HG03097 (cell line): ENCODE measurements around the gene MAP10.

ENCODE experiments used
- ATAC-seq: cut with Tn5 transposase; IDR thresholded peaks from one replicate; pipeline ENCODE4 v1.9.1; 2021; ENCODE audit not compliant: unreplicated experiment, low FRiP score

The MAP10 gene

DNA sequence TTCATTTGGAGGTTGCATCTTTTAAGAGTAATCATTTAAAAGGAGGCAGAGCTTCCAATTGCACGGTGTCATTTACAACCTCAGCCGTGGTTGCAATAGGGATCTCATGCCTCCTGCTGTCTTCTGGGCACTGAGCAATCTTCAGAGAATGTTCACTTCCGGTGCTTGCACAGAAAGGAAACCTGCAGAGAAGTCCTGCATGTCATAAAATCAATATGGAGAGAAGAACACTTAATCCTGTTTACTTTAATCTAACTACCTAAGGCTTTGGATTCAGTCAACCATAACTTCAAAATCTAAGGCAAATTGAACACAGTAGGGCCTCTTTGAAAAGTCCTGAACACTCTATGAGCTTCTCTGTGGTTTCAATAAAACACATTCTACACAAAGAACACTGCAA, 11.3 kb upstream of the MAP10 start:
- ATAC-seq, result no peak

- no peak for ATAC-seq
Observed at GRCh38 chr1:232795497-232796053, 9.6 kb upstream of the MAP10 start.

DNA sequence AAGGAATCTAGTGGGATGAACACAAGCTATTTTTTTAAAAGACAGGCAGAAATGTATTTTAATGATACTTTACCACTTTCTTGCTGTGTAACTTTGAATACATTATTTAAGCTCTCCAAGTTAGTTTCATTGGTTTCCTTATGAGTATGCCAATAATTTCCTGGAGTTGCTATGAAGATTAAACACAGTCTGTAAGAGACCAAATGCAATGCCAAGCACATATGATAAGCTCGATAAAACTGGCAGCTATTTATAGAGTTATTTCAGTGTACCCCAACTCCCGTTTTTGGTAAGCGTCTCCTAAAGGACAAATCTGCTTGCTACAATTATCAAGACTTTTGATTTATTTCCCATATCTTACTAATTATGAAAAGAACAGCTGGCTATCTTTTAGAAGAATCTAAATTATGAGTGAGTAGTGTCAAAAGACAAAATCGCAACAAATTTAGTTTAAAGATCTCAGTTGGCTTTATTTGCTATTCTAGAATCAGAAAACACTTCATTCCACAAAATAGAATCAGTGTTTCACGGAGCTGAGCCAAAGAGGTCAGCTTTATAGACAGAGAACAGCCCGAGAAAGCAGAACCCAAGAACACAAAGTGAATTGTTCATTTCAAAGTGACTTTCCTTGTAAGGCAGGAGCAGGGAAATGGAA, 7.2 kb upstream of the MAP10 start:
- no peak for ATAC-seq

- ATAC-seq, result no peak
Observed at GRCh38 chr1:232798920-232799319, 6.3 kb upstream of the MAP10 start.

- ATAC-seq, result no peak
Observed at GRCh38 chr1:232806186-232806510, 932 bp downstream of the MAP10 start.

DNA sequence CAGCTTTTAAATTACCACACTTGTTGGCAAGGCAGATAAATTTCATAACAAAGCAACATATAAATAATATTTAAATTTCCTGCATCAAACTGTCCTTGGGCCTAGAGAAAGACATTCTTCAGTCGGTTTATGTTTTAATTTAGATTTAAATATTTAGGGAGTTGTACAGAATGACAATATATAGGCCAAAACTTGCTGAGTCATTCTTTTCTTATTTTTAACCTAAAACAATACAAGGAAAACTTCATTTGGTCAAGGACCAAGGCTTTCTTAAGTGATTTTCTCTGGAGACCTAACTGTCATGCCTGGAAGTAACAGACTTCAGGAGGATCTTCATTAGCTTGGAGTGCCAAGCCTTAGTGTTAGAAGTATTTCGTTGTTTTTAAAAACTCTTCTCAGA, 5.6 kb downstream of the MAP10 start:
- no peak for ATAC-seq

DNA sequence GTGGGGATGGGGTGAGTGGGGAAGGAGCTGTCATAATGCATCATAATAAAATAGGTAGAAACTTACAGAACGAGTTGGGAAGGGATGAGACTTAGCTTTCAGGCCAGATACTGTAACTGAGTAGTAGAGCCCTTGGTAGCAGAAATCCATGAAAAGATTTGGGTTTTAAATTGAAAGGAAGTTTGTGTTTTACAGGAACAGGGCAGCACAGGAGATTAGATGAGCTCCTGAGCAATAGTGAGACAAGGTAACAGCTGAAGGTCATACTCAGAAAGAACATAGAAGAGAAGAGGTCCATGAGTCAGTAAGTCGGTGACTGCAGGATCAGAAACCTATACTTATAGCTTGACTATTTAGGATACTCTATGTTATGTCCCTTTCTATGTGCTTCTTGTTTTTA, 7.3 kb downstream of the MAP10 start:
- no peak for ATAC-seq

- no peak for ATAC-seq
Observed at GRCh38 chr1:232813097-232813496, 7.9 kb downstream of the MAP10 start.

- no peak for ATAC-seq
Observed at GRCh38 chr1:232813760-232814159, 8.5 kb downstream of the MAP10 start.

DNA sequence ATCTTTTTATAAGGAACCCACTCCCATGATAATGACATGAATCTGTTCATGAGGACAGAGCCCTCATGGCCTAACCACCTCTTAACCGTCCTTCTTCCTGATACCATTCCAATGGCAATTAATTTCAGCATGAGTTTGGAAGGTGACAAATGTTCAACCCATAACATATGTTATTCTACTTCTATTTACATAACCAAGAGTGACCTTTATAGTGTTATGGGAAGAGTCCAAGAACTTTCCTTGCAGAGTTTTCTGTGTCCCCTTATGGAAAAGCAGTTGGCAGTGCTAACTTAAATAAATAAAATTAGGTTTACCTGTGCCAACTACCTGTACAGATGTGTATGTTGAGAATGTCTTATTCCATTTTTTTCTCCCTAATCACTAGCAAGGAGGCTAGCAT, 11.1 kb downstream of the MAP10 start:
- ATAC-seq, result no peak

DNA sequence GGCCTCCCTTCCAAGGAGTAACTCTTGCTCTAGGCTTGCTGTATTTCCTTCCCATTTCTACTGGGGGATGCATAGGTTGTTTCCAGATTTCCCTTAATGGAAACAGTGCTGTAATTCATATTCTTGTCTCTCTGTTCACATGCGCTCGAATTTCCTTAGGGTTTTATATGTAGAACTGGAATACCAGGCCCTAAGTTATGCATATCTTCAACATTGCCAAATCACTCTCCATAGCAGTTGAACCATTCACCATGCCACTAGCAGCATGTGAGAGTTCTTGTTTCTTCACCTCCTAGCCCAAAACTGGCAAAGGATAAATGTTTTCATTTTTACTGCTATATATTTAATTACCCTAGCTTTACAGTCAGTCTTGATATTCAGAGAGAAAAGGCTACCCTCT, 12.8 kb downstream of the MAP10 start:
- no peak for ATAC-seq

DNA sequence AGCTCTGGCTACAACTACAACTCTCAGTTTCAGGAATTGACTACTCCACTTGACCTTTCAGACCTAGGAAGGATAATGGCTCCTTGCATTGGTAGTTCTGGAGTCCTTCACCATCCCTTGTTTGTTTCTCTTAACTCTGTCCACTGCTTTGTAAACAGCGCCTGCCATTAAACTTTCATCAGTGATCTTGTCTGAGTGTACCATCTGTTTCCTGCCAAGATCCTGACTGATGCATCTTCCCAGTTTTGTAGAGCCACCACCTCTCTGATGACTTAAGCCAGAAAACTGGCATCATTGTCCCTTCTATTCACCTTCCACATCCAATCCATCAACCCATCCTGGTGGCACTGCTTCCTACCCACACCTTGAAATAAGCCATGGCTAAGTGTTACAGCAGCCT, 15.2 kb downstream of the MAP10 start:
- ATAC-seq, result no peak

DNA sequence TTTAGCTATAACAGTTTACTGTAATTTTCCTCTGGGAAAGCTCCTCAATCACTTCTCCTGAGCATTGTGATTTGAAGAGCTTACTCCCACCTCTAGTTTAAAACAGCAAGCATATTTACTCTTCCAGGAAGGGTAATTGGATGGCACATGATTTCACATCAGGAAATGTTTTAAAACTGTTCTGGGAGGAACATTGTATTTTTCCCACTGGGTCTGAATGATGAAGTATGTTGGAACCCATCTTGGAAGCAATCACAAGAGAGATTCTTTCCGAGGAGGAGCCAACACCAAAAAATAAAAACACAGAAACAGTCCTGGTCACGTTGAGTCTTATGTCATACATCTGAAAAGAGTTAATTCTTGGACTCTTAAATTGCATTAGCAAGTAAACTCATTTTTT, 17.3 kb downstream of the MAP10 start:
- no peak for ATAC-seq

- no peak for ATAC-seq
Observed at GRCh38 chr1:232826318-232826717, 21.1 kb downstream of the MAP10 start.

DNA sequence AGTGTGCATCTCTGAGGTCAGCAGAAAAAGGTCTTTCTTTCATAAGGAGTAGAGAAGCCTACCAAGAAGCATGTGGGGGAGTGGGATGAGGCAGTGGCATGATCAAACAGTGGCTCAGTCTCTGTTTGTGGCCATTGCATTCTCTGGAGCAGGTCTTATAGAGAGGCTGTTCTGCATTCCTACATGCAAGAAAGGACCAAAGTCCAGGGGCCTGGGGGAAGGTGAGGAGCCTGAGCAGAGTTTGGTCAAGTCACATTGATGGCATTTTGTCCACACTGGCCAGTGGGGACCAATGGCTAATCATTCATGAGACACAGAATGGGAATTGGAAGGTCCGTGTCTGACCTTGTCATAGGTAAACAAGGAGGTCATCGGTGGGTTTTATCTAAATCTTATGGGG, 25.4 kb downstream of the MAP10 start:
- no peak for ATAC-seq

DNA sequence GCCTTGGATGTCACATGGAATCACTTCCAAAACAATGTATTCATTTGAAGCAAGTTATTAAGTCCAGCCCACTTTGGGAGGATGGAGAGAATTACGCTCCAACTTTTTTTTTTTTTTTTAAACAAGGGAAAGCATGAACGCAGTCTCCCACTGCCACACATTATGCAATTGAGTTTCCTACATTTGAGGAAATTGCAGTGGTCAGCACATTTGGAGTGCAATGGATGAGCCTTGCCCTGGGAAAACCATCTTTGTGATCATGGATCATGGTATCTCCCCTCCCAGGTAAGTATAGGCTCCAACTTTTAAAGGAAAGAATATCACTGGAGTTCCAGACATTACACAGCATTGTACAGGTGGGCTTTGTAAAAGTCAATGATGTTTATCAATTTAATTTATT, 26.7 kb downstream of the MAP10 start:
- no peak for ATAC-seq

DNA sequence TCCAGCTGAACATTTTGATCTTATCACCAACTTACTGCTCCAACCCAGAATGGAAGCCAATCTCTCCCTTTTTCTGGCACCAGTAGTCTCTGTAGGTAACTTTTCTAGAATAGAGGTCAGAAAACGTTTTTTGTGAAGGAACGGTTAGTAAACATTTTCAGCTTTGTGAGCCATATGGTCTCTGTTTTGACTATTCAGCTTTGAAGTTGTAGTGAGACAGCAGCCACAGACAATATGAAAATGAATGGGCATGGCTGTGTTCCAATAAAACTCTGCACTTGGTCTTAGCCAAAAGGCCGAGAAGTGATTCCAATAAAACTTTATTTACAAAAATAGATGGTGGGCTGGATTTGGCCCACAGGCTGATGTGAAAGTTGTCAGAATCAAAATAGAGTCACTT, 28.9 kb downstream of the MAP10 start:
- ATAC-seq, result no peak

- no peak for ATAC-seq
Observed at GRCh38 chr1:232835166-232835565, 29.9 kb downstream of the MAP10 start.

DNA sequence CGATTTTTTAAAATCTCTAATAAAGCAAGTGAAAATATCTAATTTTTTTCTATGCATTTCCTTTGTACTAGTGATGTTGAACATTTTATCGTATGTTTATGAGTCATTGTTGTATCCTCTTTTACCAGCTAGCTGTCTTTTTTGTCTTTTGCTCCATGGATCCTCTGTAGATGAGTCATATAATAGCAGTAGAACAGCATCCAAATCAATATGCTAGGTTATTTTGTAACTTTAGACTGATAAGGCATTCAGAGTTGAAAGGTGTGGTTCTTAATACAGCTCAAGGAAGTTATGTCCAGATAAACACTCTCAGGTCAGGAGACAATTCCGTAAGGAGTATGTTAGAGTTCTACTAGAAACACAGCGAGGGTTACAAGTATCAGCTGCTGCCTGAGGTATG, 31.9 kb downstream of the MAP10 start:
- no peak for ATAC-seq

- no peak for ATAC-seq
Observed at GRCh38 chr1:232841823-232842565, 36.8 kb downstream of the MAP10 start.

DNA sequence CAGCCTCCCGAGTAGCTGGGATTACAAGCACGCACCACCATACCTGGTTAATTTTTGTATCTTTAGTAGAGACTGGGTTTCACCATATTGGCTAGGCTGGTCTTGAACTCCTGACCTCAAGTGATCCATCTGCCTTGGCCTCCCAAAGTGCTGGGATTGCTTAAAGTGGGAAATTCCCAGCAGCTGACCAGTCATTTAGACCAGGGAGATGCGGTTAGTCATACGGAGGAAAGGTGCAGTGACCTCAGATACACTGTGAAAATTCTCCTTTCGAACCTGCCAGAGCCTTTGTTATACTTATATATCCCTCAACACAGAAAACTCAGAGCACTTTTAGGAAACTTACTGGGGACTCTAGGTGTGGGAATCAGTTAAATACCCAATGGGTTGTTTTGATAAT, 39.6 kb downstream of the MAP10 start:
- no peak for ATAC-seq

- no peak for ATAC-seq
Observed at GRCh38 chr1:232845406-232845955, 40.3 kb downstream of the MAP10 start.
